Fibroblast of pulmonary artery (primary cell): ENCODE measurements around the gene MYOD1.

Source experiments
- DNase-seq: peaks from one replicate; pipeline ENCODE4 v3.0.0-alpha.2; 2010; ENCODE audit warnings: low read depth
- H3K4me3 ChIP-seq: replicated peaks from 2 replicates; pipeline ENCODE4 v1.5.1; 2011; ENCODE audit warnings: low read depth, mild to moderate bottlenecking, control low read depth, low read length, moderate library complexity
- CTCF ChIP-seq: IDR thresholded peaks from 2 replicates; pipeline ENCODE4 v1.5.1; 2011; ENCODE audit warnings: mild to moderate bottlenecking, control low read depth, low read length, inconsistent platforms; ENCODE audit errors: missing control alignments

MYOD1 gene

DNA sequence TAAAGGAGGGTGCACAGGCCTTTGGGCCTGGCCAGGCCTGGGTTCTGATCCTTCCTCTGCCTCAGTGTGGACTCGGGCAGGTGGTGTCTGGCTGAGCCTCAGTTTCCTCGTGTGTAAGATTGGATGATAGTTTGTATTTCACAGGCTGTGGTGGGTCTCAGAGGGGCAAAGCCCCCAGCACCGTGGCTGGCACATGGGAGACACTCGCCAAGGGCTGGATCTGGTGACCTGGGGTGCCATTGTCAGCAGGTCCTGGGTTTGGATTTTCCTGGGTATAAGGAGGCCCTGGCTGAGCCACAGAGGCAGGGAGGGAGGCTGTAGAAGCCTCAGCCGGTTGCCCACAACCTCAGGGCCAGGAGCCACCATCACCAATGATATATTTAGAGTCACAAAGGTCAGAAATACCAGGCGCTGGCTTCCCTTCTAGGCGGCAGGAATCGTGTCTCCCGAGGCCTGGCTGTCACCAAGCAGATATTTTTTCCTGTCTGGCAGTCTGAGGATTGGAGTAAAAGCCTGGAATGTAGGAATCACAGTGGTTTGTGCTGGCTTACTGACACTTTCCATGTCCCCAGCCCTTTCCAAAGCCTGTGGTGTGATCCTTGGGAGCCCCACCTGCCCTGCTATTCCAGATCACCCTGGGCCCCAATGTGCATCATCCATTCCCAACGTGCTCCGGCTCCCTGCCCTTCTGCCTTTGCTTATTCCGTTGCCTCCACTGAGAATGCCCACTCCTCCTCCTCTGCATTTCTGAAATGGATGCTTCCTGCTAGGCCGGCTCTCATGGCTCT is 30.8 kb downstream of the MYOD1 start:
- DNase-seq: no peak
- no peak for TF ChIP-seq CTCF
- H3K4me3 ChIP-seq: no peak overlapping the region

DNA sequence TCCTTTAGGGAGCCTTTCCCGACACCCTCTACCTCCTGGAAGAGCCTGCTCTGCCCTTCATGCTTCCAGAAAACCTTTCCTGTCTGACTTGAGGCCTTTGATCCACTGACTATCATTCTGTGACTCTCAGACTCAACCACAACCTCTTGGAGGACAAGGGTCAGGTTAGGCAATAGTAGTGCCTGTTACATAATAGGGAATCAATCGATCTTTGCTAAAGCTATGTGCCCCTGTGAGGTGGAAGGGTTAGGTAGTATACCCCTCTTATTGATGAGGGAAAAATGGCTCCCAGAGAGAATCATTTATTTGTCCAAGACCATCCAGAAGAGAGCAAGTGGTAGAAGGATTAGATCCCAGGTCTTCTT is 31.4 kb downstream of the MYOD1 start:
- TF ChIP-seq CTCF: no peak
- no peak overlapping the region for H3K4me3 ChIP-seq
- no peak for DNase-seq

- no peak for TF ChIP-seq CTCF
- no peak for DNase-seq
- no peak overlapping the region for H3K4me3 ChIP-seq
Observed at GRCh38 chr11:17751558-17751957, 32.2 kb downstream of the MYOD1 start.

GRCh38 chr11:17752144-17752543 is 32.8 kb downstream of the MYOD1 start:
- no peak for TF ChIP-seq CTCF
- no peak for DNase-seq
- no peak overlapping the region for H3K4me3 ChIP-seq

- no peak overlapping the region for H3K4me3 ChIP-seq
- no peak for DNase-seq
- TF ChIP-seq CTCF: no peak
Observed at GRCh38 chr11:17753153-17753552, 33.8 kb downstream of the MYOD1 start.

- DNase-seq: no peak
- no peak for TF ChIP-seq CTCF
- H3K4me3 ChIP-seq: no peak overlapping the region
Observed at GRCh38 chr11:17753641-17754040, 34.3 kb downstream of the MYOD1 start.

- DNase-seq: no peak
- no peak overlapping the region for H3K4me3 ChIP-seq
- no peak for TF ChIP-seq CTCF
Observed at GRCh38 chr11:17755891-17756290, 36.5 kb downstream of the MYOD1 start.
